HepG2 (cell line): Measurements from ENCODE around the gene LMOD2.

Experiments used
- ARID2 ChIP-seq: sonication (generic); formaldehyde crosslinking; IDR thresholded peaks from 2 replicates; pipeline ENCODE4 v1.8.1; 2022; ENCODE audit warnings: mild to moderate bottlenecking, missing genetic modification reagents, borderline replicate concordance
- GATAD2A ChIP-seq: IDR thresholded peaks from 2 replicates; pipeline ENCODE4 v1.6.1; 2016
- PHF20 ChIP-seq: sonication (generic); formaldehyde crosslinking; IDR thresholded peaks from 2 replicates; pipeline ENCODE4 v1.5.0; 2020; ENCODE audit warnings: mild to moderate bottlenecking, missing genetic modification reagents
- POLR2A ChIP-seq, 2 experiments: IDR thresholded peaks; 2 replicates each; pipeline ENCODE4 v1.6.1; 2011; ENCODE audit warnings: low read depth in 2 of 2, low read length in 2 of 2, mild to moderate bottlenecking in 1 of 2, moderate library complexity in 1 of 2; ENCODE audit not compliant: insufficient read depth in 1 of 2
- SMARCC2 ChIP-seq: fragments of 450-650 bp; IDR thresholded peaks from 2 replicates; pipeline ENCODE4 v1.6.1; 2017; ENCODE audit warnings: antibody characterized with exemption, mild to moderate bottlenecking
- TBP ChIP-seq: sonication (generic); formaldehyde crosslinking; IDR thresholded peaks from 2 replicates; pipeline ENCODE4 v1.5.0; 2020; ENCODE audit warnings: missing genetic modification reagents
- TBX2 ChIP-seq: sonication (generic); formaldehyde crosslinking; IDR thresholded peaks from 2 replicates; pipeline ENCODE4 v1.5.0; 2020; ENCODE audit warnings: missing genetic modification reagents, mild to moderate bottlenecking, borderline replicate concordance
- TEAD2 ChIP-seq: sonication (generic); formaldehyde crosslinking; IDR thresholded peaks from 2 replicates; pipeline ENCODE4 v1.9.0; 2021; ENCODE audit warnings: missing genetic modification reagents
- TGIF2 ChIP-seq: IDR thresholded peaks from 2 replicates; pipeline ENCODE4 v1.6.1; 2016; ENCODE audit warnings: control low read depth, missing compliant biosample characterization
- TF ChIP-seq, protein P1 (sequence below): sonication (generic); formaldehyde crosslinking; IDR thresholded peaks from 2 replicates; pipeline ENCODE4; 2020; ENCODE audit warnings: missing genetic modification reagents, mild to moderate bottlenecking, borderline replicate concordance
- TF ChIP-seq, protein P2 (sequence below): sonication (generic); formaldehyde crosslinking; IDR thresholded peaks from 2 replicates; pipeline ENCODE4 v1.4.0; 2020; ENCODE audit warnings: missing genetic modification reagents

DNA sequence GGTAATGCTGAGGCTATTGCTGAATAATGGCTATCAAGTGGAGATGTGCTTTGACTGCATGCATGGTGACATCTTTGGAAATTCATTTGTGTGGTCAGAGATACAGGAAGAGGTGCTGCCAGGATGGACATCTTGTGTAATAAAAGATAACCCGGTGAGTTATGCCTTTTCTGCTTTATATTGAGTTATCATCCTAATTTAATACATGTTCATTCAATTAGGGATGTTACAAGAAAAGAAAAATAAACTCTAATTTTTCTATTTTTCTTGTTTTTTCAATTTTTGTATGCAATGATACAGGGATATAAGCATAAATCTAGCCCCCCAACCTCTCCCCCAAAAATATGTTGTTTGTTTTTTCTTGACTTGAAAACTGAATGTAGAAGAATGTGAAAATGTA is 26.4 kb upstream of the LMOD2 start:
- TF ChIP-seq, protein P1, sequence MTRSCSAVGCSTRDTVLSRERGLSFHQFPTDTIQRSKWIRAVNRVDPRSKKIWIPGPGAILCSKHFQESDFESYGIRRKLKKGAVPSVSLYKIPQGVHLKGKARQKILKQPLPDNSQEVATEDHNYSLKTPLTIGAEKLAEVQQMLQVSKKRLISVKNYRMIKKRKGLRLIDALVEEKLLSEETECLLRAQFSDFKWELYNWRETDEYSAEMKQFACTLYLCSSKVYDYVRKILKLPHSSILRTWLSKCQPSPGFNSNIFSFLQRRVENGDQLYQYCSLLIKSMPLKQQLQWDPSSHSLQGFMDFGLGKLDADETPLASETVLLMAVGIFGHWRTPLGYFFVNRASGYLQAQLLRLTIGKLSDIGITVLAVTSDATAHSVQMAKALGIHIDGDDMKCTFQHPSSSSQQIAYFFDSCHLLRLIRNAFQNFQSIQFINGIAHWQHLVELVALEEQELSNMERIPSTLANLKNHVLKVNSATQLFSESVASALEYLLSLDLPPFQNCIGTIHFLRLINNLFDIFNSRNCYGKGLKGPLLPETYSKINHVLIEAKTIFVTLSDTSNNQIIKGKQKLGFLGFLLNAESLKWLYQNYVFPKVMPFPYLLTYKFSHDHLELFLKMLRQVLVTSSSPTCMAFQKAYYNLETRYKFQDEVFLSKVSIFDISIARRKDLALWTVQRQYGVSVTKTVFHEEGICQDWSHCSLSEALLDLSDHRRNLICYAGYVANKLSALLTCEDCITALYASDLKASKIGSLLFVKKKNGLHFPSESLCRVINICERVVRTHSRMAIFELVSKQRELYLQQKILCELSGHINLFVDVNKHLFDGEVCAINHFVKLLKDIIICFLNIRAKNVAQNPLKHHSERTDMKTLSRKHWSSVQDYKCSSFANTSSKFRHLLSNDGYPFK (CRISPR knock-in tag): no peak
- TF ChIP-seq ARID2 (CRISPR knock-in tag) (no peak), TGIF2 (CRISPR knock-in tag) (no peak), GATAD2A (CRISPR knock-in tag) (no peak), TEAD2 (CRISPR knock-in tag) (no peak), SMARCC2 (no peak), TBX2 (CRISPR knock-in tag) (no peak), PHF20 (CRISPR knock-in tag) (no peak), POLR2A (IDR thresholded peaks at IDR 0.05; ENCODE audit: insufficient read depth in 1 of 2, low read depth in 2 of 2, low read length in 2 of 2) (no peak), TBP (CRISPR knock-in tag) (no peak)
- TF ChIP-seq, protein P2, sequence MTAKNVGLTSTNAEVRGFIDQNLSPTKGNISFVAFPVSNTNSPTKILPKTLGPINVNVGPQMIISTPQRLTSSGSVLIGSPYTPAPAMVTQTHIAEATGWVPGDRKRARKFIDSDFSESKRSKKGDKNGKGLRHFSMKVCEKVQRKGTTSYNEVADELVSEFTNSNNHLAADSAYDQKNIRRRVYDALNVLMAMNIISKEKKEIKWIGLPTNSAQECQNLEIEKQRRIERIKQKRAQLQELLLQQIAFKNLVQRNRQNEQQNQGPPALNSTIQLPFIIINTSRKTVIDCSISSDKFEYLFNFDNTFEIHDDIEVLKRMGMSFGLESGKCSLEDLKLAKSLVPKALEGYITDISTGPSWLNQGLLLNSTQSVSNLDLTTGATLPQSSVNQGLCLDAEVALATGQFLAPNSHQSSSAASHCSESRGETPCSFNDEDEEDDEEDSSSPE (CRISPR knock-in tag): no peak
